ENCODE data around the gene NAA10. TPM values are rescaled to one million over a fixed set of nuclear protein-coding genes. Genes with fewer than 3 reads are reported as not detected.

Gene NAA10
- total RNA-seq, 3 donors from 2014 or later = 52.2 to 72.3 (median 68.9) TPM

GRCh38 chrX:153879741-153880439 is 54.9 kb downstream of the NAA10 start:
- intact Hi-C loops (cut with DNase I, micrococcal nuclease) = no loop called here

More at GRCh38 chrX:153879741-153880439, 54.9 kb downstream of the NAA10 start:
- Histone ChIP-seq H3K36me3 (ENCODE audit: low read depth) (no peaks in the 10 kb centered on the region), H3K4me3 (no peak overlapping the region), H3K4me1 (ENCODE audit: low read depth) (no peaks in the 10 kb centered on the region), H3K9me3 (no peaks in the 10 kb centered on the region)
- no peak for TF ChIP-seq CTCF (IDR thresholded peaks at IDR 0.05)
- no peak for DNase-seq
- no peak for ATAC-seq

Small RNA genes lying within 50 kb of the gene (microRNA-seq; reads per million reads assigned to microRNA genes)
- gene MIR3202-1 = not detected
- not detected for gene MIR3202-2

Other genes with a start within 250 kb of the NAA10 start
- 100 to 1,000 TPM; 214 to 313 (median 251) TPM for gene SLC6A8, start 247.1 kb downstream of the NAA10 start, total RNA-seq
- 100 to 1,000 TPM; 158 to 209 (median 181) TPM for gene BCAP31, start 210.7 kb downstream of the NAA10 start, total RNA-seq
- gene ABCD1, start 210.2 kb downstream of the NAA10 start, total RNA-seq = 10 to 100 TPM; 13.0 to 27.3 (median 13.0) TPM
- 10 to 100 TPM in 1 of 3 donors, 1 to 10 TPM in 2; 3.0 to 44.9 (median 3.3) TPM for gene PLXNB3, start 170.8 kb downstream of the NAA10 start, total RNA-seq
- gene SRPK3, start 154.0 kb downstream of the NAA10 start, total RNA-seq = 1 to 10 TPM in 2 of 3 donors, under 1 TPM in 1; 0.55 to 4.6 (median 1.0) TPM
- 10 to 100 TPM; 57.8 to 89.9 (median 79.3) TPM for gene IDH3G, start 140.7 kb downstream of the NAA10 start, total RNA-seq
- gene SSR4, start 140.4 kb downstream of the NAA10 start, total RNA-seq = 100 to 1,000 TPM; 129 to 297 (median 174) TPM
- gene PDZD4, start 104.5 kb downstream of the NAA10 start, total RNA-seq = 10 to 100 TPM in 1 of 3 donors, 1 to 10 TPM in 2; 1.5 to 24.2 (median 2.8) TPM
- gene L1CAM, start 48.9 kb downstream of the NAA10 start, total RNA-seq = 10 to 100 TPM in 1 of 3 donors, 1 to 10 TPM in 2; 3.0 to 66.9 (median 7.0) TPM
- gene AVPR2, start 30.4 kb downstream of the NAA10 start, total RNA-seq = under 1 TPM; 0.43 to 0.78 (median 0.54) TPM
- 10 to 100 TPM; 35.0 to 47.8 (median 36.7) TPM for gene ARHGAP4, start 8.8 kb downstream of the NAA10 start, total RNA-seq
- 10 to 100 TPM in 2 of 3 donors, 1 to 10 TPM in 1; 3.5 to 21.2 (median 10.2) TPM for gene RENBP, start 9.6 kb upstream of the NAA10 start, total RNA-seq
- gene HCFC1, start 36.8 kb upstream of the NAA10 start, total RNA-seq = 10 to 100 TPM; 36.3 to 56.5 (median 48.2) TPM
- 1 to 10 TPM; 4.8 to 7.9 (median 7.8) TPM for gene TMEM187, start 37.7 kb upstream of the NAA10 start, total RNA-seq
- 10 to 100 TPM; 66.5 to 96.0 (median 85.2) TPM for gene IRAK1, start 84.9 kb upstream of the NAA10 start, total RNA-seq
- gene MECP2, start 162.7 kb upstream of the NAA10 start, total RNA-seq = 10 to 100 TPM; 33.5 to 55.6 (median 35.6) TPM
- gene OPN1LW, start 209.2 kb upstream of the NAA10 start, total RNA-seq = not detected
- gene OPN1MW, start 247.6 kb upstream of the NAA10 start, total RNA-seq = not detected